ENCODE data around the gene PAQR7.

The PAQR7 gene, protein sequence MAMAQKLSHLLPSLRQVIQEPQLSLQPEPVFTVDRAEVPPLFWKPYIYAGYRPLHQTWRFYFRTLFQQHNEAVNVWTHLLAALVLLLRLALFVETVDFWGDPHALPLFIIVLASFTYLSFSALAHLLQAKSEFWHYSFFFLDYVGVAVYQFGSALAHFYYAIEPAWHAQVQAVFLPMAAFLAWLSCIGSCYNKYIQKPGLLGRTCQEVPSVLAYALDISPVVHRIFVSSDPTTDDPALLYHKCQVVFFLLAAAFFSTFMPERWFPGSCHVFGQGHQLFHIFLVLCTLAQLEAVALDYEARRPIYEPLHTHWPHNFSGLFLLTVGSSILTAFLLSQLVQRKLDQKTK

DNA sequence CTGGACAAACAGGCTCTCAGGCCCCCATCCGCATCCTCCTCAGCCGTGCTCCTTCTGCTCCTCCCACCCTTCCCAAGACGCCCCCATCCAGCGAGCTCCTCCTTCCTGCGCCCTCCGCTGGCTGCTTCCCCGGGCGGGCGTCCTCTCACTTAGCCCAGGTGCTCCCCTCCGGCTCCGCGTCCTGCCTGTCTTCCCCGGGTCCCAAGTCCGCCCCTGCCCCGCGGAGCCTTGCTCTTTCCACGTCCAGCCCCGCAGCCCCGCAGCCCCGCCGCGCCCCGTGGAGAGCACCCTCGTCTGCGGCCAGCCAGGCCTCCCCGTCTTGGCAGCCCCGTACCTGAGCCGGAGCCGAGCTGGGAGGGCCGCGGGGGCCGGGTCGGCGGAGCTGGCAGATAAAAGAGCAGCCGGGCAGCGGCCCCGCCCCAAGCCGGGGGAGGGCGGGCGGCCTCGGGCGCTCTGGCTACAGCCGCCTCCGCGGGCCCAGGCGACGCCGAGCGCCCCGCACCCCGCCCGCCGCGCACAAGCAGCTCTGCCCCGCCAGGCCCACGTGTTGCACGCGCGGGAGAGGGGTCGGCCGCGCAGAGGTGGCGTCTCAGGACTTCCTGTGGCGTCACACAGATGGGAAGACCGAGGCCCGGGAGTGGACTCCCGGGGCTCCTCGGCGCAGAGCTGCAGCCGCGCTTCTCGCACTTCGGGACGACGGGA is at the start of gene PAQR7:
TSS of gene PAQR7 (minus strand) at position 555 of the 702 bp plus-strand sequence. CDS start 11,869 bp downstream, outside the sequence.
- DNase-seq (ENCODE audit: low read depth in 3 of 3) = peak; percentile 17 to 58 (median 41)

DNA sequence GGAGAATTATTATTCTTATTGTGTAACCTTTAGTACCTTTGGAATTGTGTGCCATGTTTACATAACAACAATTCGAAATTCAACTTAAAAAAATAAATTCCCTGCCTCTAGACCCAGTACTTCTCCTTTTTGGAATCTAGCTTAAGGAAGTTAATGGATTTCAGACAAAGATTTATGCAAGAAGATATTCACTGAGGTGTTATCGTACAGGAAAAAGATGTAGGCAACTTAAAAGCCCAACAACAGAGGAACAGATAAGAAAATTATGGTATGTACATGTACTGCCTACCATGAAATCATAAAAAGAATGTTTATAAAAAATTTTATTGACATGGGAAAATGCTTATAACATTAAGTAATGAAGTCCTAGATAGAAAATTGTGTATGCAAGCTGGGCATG is 48.9 kb upstream of the PAQR7 start:
- no peak for DNase-seq (ENCODE audit: low read depth in 3 of 3)

DNA sequence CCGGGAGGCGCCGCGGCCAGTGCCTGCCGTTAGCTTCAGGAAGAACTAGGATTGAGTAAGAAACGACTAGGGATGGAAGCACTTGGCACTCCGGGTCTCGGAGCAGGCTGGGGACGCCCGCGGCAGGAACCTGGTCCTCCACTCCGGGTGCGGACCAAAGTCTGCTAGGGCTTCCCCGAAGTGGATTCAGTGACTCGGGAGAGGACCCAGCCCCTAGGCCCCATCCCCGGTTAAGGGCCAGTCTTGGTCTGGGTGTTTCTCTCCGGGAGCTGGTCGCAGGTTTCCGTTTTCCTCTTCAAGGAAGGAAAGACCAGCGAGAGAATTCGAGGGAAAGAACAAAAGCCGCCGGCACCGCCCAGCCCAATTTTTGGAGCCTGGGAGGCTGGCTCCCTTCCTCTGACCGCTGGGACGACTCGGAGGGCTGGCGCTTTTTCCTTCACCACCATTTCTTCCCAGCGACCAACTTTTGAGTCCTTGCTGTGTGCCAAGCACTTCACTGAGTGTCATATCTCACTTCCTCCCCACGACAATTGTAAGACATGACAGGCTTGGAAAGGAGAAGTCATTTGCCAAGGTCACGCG is 47.6 kb upstream of the PAQR7 start:
- DNase-seq (ENCODE audit: low read depth in 3 of 3) = no peak

DNA sequence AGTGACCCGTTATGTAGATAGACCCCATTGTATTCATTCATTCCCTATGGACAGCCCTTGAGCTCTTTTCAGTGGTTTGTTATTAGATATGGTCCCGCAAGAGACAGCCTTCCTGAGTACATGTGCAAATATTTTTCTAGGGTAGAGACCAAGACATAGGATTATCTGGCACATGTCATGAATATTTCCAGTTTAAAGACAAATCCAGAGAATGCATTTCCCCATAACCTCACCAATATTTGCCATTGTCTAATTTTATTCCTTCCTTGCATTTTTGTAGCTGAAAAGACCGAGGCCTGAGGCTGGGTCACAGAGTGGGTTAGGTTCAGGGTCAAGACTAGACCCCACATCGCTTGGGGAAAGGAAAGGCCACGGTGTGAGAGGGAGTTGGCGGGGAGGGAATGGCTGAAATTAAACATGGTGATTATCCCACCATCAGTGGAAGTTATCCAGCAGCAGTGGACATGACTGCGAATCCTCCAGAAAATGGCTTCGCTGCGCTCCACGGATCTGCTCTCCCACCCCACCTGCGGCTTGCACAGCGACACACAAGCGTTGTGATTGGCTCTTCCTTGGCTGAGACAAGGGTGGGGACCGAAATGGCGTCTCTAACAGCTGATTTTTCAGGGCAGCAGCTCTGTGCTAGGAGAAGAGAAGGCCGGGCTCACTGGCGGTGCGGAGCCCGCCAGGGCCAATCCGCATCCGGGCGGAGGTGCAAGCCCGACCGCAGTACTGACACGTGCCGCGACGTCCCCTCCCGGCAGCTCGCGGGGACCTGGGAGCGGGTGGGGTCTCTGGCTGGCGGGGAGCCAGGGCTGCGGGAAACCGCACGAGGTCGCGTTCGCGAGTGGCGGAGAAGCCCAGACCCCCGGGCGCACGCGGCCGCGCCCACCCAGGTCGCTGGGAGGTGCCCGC is 46.8 kb upstream of the PAQR7 start:
- DNase-seq (ENCODE audit: low read depth in 3 of 3) = no peak

DNA sequence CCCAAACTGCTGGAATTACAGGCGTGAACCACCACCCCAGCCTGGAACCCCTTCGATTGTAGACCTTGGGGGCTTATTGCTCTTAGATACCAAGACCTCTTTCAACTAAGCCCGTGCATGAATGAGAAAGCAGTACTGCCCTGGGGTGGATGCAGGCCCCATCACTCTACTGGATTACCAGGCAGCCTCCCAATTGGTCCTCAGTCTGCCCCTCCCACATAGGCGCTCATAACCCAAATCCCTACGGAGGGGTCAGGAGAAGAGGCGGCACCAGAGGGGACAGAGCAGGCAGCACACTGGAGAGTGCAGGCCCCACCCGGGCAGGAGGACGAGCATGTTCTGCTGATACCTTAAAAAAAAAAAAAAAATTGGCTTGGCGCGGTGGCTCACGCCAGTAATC is 43.1 kb upstream of the PAQR7 start:
- DNase-seq (ENCODE audit: low read depth in 3 of 3) = no peak

DNA sequence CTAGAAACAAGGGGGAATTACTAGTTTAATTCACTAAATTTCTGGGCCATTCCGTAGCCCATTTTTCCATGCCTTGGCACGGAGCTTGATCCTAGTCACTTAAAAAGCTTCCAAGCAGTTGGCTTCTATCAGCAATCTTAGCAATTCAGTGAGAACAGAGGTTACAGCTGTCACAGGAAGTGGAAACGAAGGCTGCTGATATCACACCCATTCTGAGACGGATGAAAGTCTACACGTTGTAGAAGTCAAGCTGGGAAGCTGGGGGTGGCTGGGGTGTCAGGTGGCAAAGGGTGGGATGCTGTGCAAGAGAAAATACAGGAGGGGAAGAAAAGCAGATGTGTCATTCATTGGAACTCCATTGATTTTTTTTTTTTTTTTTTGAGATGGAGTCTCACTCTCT is 42.5 kb upstream of the PAQR7 start:
- no peak for DNase-seq (ENCODE audit: low read depth in 3 of 3)

DNA sequence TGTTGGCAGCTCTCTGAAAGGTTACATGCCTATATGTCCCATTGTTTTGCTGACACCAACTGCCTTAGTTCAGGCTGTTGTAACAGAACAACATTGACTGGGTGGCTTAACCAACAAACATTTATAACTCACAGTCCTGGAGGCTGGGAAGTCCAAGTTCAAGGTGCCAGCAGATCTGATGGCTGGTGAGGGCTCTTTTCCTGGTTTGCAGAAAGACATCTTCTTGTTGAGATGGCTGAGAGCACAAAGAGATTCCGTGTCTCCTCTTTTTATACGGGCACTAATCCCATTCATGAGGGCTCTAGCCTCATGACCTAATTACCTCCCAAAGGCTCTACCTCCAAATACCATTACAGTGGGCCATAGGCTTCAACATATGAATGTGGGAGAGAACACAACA is 41.0 kb upstream of the PAQR7 start:
- no peak for DNase-seq (ENCODE audit: low read depth in 3 of 3)

DNA sequence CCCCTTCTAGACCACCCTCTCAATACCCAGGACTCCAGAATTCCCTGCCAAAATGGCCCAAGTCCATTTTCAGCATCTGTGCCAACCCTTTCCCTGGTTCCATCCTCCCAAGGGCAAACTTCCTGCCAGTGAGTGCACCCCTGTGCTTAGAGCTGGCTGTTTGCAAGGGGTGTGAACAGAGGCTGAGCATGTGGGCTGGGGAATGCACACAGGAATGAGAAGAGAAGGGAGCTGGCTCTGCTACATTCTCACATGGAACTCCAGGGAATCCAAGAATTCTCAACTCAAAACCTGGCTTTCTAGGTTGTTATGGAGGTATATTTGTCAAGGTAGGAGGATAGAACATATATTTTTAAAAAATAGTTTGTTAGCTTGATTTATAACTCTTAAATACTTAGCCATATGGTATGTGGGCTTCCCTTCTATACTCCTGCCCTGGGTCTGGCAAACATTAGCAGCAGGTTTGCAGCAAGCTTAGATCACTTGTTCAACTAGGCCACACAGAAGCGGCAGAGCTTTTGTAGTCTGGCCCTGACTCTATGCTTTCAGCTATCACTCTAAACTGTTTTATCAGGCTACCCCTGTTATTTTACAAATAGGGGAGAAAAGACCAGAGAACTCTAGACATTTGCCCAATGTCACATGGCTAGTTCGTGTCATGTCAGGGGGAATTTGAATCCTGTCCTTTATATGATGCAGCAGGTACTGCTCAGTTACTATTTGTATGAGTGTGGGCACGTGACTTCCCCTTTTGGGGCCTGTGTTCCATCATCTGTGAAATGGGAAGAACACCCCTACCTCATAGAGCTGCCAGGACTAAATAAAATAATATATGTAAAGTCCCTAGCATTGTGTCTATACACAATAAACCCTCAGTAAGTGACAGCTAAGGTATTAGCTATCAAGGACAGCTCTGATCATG is 38.8 kb upstream of the PAQR7 start:
- DNase-seq (ENCODE audit: low read depth in 3 of 3) = no peak

DNA sequence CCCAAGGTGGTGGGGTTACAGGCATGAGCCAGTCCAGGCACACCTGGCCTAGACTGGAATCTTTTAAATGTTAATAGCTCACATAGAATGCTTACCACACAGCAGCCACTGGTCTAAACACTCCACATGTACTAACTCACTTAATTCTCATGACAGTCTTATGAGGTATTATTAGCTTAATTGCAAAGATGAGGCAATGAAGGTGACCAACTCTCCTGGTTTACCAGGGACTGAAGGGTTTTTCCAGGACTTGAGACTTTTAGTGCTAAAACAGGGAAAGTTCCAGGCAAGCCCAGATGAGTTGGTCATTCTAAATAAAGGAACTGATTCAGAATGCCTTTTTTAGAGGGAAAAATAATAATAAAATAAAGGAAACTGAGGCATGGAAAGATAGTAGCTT is 37.7 kb upstream of the PAQR7 start:
- DNase-seq (ENCODE audit: low read depth in 3 of 3) = no peak

DNA sequence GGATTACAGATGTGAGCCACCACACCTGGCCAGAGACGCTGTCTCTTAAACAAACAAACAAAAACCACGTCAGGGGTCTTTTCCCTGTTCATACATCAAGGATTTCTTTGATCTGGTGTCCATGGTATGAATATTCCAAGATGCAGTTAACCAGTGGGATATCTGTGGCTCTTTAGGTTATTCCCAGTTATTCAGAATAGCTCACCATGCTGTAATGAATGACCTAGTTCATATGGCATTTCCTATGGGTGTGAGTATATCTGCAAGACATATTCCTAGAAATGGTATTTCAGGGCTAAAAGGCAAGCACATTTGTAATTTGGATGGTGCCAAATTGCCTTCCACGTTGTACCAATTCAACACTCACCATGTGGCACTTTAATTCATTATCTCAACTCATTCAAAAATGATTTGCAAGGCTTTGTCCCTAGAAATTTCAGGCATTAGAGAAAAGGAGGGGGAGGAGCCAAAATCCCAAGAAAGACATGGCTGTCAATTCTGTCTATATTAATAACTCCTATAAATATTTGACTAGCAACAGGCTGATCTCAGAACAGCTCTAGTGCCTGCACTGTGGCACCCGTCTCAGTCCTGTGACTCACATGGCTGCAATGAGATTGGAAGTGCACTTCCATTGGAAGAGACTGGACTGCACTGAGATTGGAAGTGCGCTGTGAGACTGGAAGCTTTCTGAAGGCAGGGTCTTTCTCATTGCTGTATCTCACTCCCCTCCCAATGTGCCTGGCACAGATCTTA is 36.7 kb upstream of the PAQR7 start:
- no peak for DNase-seq (ENCODE audit: low read depth in 3 of 3)

DNA sequence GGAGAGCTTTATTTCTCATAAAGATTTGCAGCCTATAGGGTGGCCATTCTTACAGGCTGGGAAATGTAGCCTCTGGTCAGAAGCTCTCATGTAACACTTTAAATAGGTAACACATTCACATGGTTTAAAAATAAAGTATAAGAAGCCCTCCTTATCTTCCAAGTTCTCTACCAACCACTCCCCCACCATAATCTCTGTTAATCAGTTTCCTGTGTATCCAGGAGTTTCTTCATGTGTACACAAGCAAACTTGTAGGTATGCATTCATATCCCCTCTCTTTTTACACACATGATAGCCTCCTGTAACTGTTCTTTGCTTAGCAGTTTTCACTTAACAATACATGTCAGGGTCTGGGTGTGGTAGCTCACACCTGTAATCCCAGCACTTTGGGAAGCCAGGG is 35.7 kb upstream of the PAQR7 start:
- no peak for DNase-seq (ENCODE audit: low read depth in 3 of 3)

DNA sequence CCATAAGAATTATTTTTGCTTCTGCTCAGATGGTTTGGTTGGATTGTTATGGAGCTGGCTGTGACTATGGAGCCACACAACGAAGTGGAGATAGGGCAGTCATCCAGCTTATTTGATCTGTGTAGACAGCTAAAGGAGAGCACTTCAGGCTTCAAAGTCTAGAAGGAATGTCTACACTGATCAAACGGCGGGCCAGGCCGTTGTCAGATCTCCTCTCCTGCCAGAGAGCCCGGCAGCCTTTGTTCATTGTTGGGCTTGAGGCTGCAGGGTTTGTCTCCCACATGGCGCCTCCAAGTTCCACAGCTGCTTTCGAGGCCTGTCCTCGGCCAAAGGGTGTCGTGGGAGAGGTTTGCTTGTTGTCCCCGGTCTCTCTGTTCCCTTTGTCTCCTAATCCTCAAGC is 33.5 kb upstream of the PAQR7 start:
- no peak for DNase-seq (ENCODE audit: low read depth in 3 of 3)

DNA sequence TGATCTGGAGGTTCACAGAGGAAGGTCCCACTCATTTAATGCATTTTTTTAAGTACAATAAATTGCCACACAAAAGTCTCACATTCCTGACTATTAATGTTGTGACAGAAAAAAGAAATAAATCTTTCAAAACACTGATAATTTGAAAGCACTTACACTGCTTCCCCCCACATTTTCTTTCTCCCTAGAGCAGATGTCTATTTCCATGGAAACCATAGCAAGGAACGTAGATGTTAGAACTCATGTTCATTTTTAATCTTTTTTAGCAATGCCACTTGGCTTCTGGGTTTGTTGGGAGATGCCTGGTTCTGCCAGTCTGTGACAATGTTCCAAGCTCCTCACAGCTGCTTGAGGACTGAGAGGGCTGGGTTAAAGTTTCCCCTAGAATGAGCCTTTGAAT is 32.7 kb upstream of the PAQR7 start:
- no peak for DNase-seq (ENCODE audit: low read depth in 3 of 3)

DNA sequence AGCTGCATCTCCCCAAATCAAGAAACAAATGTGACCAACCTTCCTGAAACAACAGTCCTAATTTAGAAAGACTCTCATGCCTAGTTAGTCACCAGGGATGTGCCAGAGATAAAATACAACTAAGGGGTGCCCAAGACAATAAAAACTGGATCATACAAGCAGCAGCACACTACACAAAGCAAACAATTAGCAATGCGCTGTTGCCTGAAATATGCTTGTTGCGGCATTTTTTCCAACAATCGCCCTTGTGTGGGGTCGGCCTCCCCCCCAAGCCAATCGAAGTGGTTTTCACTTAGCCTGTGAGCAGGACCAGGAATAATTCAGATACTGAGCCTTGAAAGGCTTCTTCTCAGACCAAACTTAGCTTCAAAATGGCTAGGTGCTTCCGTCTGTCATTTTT is 32.1 kb upstream of the PAQR7 start:
- no peak for DNase-seq (ENCODE audit: low read depth in 3 of 3)

DNA sequence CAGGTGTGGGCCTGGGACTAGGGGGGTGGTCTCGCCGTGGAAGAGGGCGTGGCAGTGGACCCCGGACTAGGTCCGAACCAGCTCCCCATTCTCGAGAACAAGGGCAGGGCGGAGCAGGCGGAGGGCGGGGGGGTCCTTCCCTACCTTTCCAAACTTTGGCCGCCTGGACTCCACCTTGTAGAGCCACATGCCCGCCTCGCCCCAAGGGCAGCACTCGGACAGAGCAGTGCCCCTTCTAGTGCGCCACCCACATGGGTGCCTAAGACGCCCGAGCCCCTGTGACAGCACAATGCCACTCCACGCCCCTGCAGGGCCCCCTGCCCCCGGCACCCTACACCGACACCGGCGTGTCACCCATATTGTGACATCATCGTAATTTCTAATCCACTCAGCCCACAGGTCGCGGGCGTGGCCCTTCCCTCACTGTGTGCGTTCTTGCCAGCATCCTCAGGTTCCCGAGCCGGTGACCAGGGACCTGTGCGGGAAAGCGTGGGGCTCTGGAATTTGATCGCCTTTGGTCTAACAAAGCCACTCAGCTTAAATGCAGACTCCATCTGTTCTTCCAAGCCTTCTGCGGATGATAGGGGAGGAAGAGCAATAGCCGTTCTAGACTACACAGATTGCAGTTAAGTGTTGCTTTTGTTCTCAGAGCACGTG is 31.3 kb upstream of the PAQR7 start:
- DNase-seq (ENCODE audit: low read depth in 3 of 3) = no peak

DNA sequence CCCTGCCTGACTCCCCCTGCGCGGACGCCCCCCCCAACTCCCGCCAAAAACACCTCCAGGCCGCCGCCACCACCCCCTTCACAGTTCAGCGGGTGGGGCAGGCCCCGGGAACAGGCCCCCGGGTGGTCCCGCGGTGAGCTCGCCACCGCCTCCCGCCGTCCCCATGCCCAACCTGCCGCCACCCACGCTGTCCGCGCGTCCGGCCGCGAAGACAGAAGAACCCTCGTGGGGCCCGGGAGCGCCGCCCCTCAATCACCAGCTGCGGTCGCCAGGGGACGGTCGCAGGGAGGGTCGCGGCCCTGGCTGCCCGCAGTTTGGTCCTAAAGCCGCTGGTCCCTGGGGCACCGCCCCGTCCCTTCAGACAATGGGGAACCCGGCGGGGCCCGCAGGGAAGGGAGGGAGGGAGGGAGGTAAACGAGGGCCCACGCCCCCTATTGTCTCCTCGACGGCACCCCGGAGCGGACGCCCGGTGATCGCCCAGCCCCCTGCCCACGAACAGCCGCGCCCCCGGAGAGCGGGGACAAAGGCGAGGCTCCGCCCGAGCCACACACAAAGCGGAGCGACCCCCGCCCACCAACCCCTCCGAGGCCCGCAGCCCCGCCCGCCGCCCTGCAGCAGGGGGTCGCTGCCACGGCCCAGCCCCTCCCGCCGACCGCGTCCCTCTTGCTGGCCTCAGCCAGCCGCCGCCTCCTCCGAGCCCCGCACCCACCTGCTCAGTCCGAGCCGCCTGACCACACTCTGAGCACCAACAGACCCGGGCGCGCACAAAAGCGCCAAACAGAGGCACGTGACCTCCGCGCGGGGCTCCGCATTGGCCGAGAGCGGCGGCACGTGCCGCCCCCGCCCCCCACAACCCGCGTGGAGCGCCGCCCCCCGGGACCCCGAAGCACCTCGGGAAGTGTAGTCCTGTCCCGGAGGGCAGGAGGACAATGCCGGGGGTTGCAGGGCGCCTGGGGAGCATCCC is 30.5 kb upstream of the PAQR7 start, which contains the start of gene STMN1:
TSS of gene STMN1 (minus strand) at position 740 of the 964 bp plus-strand sequence. CDS start 1,743 bp downstream, outside the sequence.
- peak; percentile 77 to 90 (median 88) for DNase-seq (ENCODE audit: low read depth in 3 of 3)

DNA sequence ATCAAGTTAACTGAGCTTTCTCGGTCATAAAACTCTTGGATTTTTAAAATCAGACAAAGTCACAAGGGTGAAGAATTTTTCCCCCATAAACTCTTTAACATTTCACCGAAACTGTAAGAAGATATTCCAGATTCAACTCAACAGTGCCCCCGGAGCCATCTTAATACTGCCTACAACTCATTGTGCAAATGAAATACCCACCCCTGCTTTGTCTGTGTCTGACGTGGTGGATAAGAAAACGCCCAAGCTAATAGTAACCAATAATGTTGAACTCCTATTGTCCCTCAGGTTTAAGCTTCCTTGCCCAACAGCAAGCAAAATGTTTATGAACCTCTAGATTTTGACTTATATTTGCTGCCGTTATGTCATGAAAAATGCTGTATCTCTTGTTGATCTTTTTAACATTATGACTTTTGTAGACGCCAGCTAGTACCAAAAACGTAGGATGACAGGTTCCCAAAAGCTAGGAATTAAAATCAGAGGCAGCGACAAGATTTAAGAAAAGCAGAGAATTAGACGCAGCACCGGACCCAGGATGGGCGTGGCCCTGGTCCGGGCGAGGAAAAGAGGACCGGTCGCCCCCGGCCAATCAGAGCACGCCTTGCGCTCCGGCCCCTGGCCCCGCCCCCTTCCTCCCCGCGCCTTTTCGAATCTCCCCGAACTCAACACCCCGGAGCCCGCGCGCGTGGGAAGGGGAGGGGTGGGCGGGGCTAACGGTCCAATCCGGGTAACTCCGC is 29.6 kb upstream of the PAQR7 start:
- peak; percentile 93 to 99 (median 93) for DNase-seq (ENCODE audit: low read depth in 3 of 3)

DNA sequence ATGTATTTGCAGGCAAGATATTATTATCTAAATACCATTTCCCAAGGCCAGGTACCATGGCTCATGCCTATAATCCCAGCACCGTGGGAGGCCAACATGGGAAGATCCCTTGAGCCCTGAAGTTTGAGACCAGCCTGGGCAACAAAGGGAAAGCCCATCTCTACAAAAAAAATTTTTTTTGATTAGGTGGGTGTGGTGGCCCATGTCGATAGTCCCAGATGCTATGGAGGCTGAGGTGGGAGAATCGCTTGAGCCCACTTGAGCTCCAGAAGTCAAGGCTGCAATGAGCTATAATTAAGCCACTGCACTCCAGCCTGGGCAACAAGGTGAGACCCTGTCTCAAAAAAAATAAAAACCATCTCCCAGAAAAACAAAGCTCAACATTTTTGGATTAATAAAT is 28.5 kb upstream of the PAQR7 start:
- DNase-seq (ENCODE audit: low read depth in 3 of 3) = no peak

All from stimulated activated CD4-positive, alpha-beta T cell treated with anti-CD3 and anti-CD28 coated beads, TNF-alpha, amount 100 ng/mL, for 48 hours (primary cell).